ENCODE data around the gene PDE6B.

PDE6B gene

DNA sequence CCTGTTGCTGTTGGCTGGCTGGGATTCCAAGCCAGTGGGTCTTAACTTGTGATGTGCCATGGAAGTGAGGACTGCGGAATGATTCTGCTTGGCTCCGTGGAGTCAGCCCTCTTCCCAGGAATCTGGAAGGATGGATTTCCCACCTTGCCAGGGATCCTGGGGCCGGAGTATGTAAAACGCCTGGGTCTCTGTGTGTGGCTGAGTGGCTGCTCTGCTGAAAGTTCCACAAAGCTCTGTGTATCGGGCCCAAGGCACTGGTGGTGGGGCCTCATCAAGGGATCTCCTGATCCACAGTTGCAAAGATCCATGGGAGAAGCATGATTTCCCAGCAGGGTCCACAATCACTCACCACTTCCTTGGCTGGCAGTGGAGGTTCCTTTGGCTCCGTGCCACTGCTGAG, 25.2 kb upstream of the PDE6B start:
- DNase-seq = no peak
- intact Hi-C loops (cut with DNase I) = loop anchor here (10.0 kb wide), 1 partner anchor 75 kb away; the partner anchor contains the start of genes ATP5ME and MYL5

DNA sequence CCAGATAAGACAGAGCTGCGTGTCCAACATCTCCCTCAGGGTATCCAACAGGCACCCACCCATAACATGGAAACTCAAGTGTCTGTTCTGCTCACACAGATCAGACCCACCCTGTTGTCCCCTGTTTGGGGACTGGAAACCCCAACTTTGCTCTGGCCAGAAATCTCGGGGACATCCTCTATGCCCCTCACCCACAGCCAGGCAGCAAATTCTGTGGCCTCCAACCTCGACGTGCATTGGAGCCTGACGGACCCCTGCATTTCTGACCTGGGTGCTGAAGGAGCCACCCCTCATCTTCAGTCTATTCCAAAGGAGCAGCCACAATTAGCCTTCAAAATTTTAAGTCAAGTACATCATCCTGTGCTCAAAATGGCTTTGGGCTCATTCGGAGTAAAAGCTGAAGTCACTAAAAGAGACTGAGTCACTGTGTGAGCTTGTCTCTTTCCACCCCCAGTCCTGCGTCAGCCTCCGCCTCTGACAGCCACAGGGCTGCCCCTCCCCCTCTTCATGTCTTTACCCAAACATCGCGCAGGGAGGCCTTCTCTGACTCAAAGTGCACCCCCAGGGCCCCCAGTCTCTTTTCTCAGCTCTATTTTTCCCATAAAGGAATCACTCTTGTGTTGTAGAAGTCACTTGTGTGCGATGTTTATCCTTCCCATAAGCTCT, 24.4 kb upstream of the PDE6B start:
- intact Hi-C loops (cut with DNase I) = loop anchor here (10.0 kb wide), 1 partner anchor 74 kb away; the partner anchor contains the start of genes ATP5ME and MYL5
- DNase-seq = peak in 5 of 10 donors; percentile 50 to 92 (median 83)

- peak in 2 of 10 donors; percentile 44 to 78 for DNase-seq
- intact Hi-C loops (cut with DNase I) = loop anchor here (10.0 kb wide), 1 partner anchor 73 kb away; the partner anchor contains the start of genes ATP5ME and MYL5
Observed at GRCh38 chr4:601612-602558, 23.5 kb upstream of the PDE6B start.

DNA sequence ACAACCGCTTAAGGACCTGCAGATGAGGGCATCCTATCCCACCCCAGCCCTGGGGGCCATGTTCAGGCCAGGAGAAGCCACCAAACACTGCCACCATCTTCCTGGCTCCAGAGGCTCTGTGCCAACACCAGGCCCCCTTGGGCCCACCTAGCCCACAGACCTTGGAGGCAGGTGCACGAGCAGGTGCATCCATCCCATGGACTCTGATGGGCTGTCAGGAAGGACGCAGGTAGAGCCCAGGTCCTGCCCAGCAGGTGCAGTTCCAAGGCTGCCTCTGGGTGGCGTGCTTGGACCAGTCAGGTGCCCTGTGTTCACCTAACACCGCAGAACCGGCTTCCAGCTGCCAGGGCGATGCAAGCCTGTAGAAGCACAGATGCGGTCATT, 22.8 kb upstream of the PDE6B start:
- intact Hi-C loops (cut with DNase I) = loop anchor here (10.0 kb wide), 1 partner anchor 72 kb away; the partner anchor contains the start of genes ATP5ME and MYL5
- peak in 7 of 10 donors; percentile 29 to 94 (median 75) for DNase-seq

- DNase-seq = no peak
- intact Hi-C loops (cut with DNase I) = loop anchor here (10.0 kb wide), 1 partner anchor 71 kb away; the partner anchor contains the start of genes ATP5ME and MYL5
Observed at GRCh38 chr4:604131-604530, 21.2 kb upstream of the PDE6B start.

DNA sequence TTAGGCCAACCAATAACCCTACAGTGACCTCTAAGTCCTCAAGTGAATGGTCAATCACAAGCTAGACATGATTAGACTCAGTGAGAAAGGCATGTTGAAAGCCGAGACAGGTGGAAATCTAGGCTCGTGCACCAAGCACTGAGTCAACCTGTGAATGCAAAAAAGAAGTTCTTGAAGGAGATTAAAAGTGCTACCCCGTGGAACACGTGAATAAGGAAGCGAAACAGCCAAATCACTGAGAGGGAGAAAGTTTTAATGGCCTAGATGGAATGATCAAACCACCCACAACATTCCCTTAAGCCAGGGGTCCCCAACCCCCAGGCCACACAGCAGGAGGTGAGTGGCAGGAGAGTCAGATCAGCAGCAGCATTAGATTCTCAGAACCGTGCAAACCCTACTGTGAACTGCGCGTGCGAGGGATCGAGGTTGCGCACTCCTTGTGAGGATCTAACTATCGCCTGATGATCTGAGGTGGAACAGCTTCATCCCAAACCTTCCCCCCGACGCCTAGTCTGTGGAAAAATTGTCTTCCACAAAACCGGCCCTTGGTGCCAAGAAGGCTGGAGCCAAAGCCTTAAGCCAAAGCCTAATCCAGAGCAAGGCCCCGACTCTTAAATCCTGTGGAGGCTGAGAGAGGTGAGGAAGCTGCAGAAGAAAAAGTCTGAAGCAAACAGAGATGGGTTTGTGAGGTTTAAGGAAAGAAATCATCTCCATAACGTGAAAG, 19.5 kb upstream of the PDE6B start:
- intact Hi-C loops (cut with DNase I) = loop anchor here (10.0 kb wide), 1 partner anchor 69 kb away; the partner anchor contains the start of genes ATP5ME and MYL5
- DNase-seq = no peak

DNA sequence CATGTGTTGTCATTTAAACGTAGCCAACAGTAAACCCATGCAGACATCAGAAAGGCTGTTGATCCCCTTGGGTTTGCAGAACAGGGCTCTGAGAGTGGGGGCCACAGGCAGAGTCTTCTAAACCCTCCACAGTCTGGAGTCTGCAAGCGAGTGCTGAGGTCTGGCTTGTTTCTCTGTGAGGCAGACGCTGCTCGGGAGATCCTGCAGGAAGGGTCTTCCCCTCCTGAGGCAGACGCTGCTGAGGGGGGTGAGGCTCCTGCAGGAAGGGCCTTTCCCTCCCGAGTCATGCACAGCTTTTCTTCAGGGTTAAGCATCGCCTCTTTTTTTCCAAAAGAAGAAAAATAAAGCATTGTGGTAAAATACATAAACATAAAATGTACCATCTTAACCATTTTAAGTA, 17.1 kb upstream of the PDE6B start:
- no peak for DNase-seq
- intact Hi-C loops (cut with DNase I) = loop anchor here (10.0 kb wide), 1 partner anchor 67 kb away; the partner anchor contains the start of genes ATP5ME and MYL5

GRCh38 chr4:609400-610050, 15.8 kb upstream of the PDE6B start:
- intact Hi-C loops (cut with DNase I) = loop anchor here (10.0 kb wide), 1 partner anchor 65 kb away; the partner anchor contains the start of genes ATP5ME and MYL5

GRCh38 chr4:610411-611261, 14.7 kb upstream of the PDE6B start:
- peak in 3 of 10 donors; percentile 52 to 89 (median 70) for DNase-seq
- intact Hi-C loops (cut with DNase I) = no loop called here

More at GRCh38 chr4:609400-610050, 15.8 kb upstream of the PDE6B start:
- DNase-seq = no peak

GRCh38 chr4:612052-612748, 13.2 kb upstream of the PDE6B start:
- peak in 3 of 10 donors; percentile 31 to 69 (median 63) for DNase-seq
- intact Hi-C loops (cut with DNase I) = no loop called here

DNA sequence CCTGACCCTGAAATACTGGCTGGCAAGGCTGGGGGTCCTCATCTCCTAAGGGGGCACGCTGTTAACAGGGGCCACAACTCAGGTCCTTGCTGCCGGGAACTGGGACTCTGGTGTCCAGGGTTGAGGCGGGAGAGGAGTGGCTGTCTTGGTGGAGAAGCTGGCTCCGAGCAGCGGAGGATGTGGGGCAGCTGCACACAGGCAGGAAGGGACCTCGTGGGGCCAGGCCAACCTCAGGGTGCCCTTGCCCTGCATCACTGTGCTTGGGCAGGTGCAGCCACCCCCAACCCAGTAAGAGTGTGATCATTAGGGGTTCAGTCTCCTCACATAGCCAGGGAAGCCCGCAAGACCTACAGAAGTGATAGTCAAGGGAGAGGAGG, 12.6 kb upstream of the PDE6B start:
- DNase-seq = peak in 3 of 10 donors; percentile 52 to 58 (median 57)
- intact Hi-C loops (cut with DNase I) = no loop called here

DNA sequence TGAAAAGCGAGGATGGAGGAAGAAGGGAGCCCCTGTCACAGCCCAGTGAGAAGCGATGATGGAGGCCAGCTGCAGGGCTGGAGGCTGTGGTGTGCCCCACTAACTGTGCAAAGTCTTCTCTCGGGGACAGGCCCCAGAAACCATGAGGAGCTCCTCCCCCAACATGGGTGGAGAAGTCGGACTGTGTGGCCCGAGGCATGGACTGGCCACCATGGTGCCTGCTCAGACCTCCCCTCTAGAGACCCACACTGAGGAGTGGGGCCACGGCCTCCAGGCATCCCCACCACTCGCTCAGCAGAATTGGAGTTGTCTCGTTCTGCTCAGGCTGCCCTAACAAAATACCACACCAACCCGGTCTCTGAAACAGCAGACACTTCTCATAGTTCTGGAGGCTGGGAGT, 12.2 kb upstream of the PDE6B start:
- intact Hi-C loops (cut with DNase I) = no loop called here
- peak in 3 of 10 donors; percentile 21 to 69 (median 46) for DNase-seq

GRCh38 chr4:616091-616490, 9.3 kb upstream of the PDE6B start:
- DNase-seq = no peak
- intact Hi-C loops (cut with DNase I) = no loop called here

DNA sequence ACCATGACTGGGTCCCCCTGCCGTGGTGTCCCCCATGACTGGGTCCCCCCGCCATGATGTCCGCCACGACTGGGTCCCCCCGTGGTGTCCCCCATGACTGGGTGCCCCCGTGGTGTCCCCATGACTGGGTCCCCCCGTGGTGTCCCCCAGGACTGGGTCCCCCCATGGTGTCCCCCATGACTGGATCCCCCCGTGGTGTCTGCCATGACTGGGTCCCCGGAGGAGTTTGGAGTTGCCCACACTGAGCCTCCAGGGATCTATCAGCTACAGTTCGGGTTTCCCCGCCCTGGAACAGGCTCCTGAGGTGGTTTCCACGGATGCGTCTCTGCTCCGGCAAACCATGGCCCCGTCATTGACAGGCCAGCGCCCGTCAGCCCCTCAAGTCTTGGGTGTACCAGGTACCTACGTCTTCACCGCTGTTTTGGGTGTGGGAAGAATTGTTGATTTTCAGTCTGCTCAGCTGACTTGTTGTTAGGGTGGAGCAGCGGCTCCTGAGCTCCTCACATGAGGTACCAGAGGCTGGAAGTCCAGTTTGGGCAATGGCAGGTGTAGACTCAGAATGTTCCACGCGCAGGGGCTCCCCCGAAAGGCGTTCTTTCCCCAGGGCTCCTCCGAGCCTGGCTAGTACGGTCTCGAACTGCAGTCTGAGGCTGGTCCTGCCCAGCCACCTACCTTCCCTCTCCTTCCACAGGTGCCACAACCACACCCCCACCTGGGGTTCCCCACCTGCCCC, 8.3 kb upstream of the PDE6B start:
- intact Hi-C loops (cut with DNase I) = no loop called here
- peak in 2 of 10 donors; percentile 57 to 60 for DNase-seq

DNA sequence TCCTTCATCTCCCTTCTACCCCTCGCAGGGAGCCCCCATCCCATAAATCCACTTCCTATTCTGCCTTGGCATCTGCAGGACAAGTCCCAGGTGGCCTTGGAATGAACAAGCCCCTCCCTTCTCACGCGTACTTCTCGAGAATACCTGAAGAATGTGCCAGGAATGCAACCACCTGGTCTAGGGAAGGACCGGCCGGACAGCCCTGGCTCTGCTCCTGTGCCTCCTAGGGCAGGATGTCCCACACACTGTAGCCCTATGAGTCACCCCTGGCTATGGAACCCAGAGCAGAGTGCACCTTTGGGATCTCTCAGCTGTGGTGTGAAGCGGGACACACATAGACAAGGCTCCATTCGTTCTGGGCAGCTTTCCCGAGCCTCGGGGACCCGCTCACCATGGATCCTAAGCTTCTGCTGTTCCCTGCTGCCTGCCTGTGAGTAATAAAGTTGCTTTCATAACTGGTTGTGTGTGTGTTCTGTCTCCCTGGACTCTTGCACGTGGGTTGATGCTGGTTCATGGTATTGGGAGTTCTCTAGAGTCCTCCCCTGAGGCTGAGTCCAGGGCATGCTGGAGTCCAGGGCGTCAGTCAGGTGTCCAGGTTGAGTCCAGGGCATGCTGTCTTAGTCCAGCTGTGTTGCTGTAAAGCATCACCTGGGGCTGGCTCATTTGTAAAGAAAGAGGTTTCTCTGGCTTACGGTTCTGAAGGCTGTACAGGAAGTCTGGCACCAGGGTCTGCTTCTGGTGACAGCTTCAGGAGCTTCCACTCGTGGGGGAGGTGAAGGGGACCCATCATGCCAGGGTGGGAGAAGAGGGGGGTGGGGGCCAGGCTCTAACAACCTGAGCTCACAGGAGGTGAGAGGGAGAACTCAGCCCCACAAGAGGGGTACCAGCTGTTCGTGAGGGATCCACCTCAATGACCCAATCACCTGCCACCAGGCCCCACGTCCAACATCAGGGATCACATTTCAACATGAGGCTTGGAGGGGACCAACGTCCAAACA, 7.4 kb upstream of the PDE6B start:
- intact Hi-C loops (cut with DNase I) = no loop called here

DNA sequence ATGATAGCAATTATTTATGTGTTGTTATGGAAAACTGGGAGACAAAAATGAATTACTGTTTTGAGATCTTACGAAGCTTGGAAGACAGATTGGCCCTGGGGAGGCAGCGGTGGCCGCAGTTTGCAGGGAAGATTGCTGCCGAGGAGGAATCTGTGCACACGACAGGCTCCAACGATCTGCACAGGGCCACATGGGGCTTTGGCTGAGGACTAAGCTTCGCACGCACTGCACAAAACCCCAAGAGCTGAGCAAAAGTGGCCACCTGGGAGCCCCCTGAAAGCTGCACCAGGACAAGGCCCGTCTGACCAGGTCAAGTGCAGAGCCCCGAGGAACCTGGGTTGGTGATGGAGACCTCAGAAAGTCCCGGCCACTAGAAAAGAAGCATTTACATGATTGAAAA, 5.2 kb upstream of the PDE6B start:
- no peak for DNase-seq
- intact Hi-C loops (cut with DNase I) = no loop called here

More for the DNA sequence above, 7.4 kb upstream of the PDE6B start:
- peak in 4 of 10 donors; percentile 5 to 51 (median 46) for DNase-seq
